ENCODE data around the gene NTNG1.
A peak's percentile ranks its signal among the peaks of the same experiment; 100 is the strongest.
"Not testable (repeated sequence)": the region's sequence is repeated elsewhere in the genome, so short reads cannot be mapped to it uniquely, and the experiment has no call there.

The NTNG1 gene

GRCh38 chr1:107140703-107141490 is at the start of gene NTNG1:
Gene NTNG1, plus strand, starts transcription at chr1:107141039.
- no peak for DNase-seq (ENCODE audit: low read depth)

DNA sequence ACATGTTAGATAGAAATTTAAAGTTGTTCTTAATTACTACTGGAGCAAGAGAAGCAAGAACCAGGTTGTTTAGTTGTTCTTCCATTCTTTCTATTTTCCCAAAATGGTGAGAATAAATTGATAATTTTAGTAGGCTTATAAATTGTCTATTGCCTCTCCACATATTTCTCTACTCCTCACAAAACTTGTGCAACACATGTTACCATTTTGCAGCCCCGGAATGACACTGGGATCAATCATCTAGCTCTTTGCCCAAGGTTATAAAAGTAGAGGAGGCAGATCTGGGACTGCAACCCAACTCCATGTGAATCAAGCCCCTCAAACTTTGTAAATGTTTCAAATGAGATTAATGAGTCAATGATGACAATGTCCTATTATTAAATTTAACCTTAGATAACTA is 49.4 kb upstream of the NTNG1 start:
- no peak for DNase-seq (ENCODE audit: low read depth)

DNA sequence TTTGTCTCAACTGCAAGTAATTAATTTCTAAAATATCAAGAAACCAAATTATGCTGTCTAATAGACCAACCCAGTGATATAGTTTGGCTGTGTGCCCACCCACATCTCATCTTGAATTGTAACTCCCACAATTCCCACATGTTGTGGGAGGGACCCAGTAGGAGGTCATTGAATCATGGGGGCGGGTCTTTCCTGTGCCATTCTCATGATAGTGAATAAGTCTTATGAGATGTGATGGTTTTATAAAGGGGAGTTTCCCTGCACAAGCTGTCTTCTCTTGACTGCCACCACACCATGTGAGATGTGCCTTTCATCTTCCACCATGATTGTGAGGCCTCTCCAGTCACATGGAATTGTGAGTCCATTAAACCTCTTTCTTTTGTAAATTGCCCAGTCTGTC is 47.4 kb upstream of the NTNG1 start:
- not testable (repeated sequence) for DNase-seq (ENCODE audit: low read depth)

DNA sequence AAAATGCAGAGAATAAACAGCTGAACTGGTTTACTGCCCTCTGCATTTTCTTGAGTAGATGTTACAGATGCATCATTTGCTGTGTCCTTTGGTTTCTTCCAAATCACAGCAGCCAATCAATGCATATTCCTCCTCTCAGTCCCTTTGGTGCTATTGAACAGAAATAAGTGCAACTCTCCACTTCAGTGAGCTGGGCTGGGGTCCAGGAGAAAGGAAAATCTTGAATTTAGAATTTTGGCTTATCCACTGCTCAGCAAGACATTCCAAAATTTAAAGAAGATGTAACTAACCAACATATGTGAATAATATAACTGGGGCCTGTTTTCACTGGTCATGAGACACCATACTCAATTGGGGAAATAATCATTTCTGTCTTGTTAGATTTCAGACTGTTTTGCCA is 45.2 kb upstream of the NTNG1 start:
- DNase-seq (ENCODE audit: low read depth): no peak

DNA sequence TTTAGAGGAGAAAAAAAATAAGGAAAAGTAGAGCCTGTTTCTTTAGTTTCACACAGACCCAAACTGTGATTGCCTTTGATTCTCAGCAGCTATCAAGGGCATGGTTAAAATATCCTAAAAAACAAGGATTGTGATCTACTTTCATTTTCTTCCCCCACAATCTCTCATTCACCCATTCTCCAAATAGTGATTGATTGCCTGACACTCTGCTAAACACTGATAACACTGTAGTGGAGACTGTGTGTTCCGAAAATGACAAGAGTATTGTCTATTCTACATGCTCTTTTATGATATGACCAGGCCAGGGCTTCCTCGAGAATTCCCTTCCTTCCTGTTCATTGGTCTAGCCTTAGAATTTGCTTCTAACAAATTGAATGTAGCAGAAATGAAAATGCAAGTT is 44.1 kb upstream of the NTNG1 start:
- DNase-seq (ENCODE audit: low read depth): no peak

- DNase-seq (ENCODE audit: low read depth): no peak
Measured at GRCh38 chr1:107098961-107099360, 41.9 kb upstream of the NTNG1 start.

DNA sequence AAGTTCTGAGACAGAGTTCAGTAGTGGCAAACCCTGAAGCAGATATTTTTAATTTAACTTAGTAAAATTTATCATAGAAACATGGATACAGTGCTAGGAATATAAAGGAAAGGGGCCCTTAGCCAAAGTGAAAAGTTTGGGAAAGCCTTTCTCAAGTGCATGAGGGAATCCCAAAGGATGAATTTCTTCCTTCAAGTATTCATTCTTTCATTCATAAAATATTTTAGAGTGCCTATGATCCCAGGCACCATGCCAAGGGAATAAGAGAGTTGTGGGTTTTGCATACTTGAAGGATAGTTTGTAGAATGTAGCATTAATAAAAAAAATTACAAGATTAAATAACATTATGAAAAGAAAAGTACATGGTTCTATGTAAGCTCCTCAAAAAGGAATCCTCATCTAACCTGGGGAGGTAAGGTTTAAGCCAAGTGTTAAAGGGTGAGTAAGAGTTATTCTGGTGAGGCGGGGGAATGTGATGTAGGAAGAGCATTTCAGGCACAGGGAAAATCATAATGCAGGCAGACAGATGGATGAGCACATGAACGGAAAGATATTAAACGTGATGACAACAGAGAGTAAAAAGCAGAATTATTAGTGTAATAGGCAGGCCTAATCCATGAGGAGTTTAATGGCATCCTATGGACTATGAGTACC is 40.4 kb upstream of the NTNG1 start:
- DNase-seq (ENCODE audit: low read depth): peak; percentile 1

- no peak for DNase-seq (ENCODE audit: low read depth)
Measured at GRCh38 chr1:107105914-107106313, 34.9 kb upstream of the NTNG1 start.

- no peak for DNase-seq (ENCODE audit: low read depth)
Measured at GRCh38 chr1:107110326-107110725, 30.5 kb upstream of the NTNG1 start.

DNA sequence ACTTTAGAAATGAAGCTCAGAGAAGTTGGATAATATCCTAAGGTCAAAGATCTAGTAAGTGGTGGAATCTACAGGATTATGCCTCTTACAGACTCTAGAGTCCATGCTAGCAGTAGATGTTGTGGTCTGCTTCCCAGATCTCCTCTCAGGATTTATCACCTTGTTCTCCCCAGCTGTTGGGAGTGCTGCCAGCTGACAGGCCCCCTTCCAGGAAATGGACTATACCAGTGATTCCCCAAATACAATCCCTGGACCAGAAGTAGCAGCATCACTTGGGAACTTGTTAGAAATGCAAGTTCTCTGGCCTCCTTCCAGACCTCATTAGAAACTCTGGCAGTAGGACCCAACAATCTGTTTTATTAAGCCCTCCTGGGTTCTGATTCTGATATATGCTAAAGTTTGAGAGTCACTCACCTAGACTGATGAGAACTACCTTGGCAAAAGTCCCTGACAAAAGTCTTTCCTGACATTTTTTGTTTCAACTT is 24.5 kb upstream of the NTNG1 start:
- DNase-seq (ENCODE audit: low read depth): no peak

GRCh38 chr1:107122225-107122624 is 18.6 kb upstream of the NTNG1 start:
- no peak for DNase-seq (ENCODE audit: low read depth)

DNA sequence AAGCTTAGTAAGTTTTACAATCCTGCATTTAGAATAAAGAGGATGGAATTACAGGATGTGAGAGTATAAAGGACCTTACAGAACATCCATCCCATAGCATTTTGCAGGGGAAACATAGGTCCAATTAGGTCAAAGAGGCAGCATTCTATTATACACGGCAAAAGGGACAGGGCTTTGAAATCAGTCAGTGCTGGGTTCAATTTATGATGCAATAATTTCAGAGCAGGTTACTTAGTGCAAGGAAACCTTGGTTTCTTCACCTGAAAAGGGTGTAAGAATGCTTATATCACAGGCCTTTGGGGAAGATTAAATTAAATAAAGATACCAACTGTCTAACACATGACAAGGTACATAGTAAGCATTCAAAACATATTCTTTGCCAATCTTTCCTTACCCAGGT is 17.1 kb upstream of the NTNG1 start:
- no peak for DNase-seq (ENCODE audit: low read depth)

GRCh38 chr1:107124694-107125093 is 16.1 kb upstream of the NTNG1 start:
- no peak for DNase-seq (ENCODE audit: low read depth)

DNA sequence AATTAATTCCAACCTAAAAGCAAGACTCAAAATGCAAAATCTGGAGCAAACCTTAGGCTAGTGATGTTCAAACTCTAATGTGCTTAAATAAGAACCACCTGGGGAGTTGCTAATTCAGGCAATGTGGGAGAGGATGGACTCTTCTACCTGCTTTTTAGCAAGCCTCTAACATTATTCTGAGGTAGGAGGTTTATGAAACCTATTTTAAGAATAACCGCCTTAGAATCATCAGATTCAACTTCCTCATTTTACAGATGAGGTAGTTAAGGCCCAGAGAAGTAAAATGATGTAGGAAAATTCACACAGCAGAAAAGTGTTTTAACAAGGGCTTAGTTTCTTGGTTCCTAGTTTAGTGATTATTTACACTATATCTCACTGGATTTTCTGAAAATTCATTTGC is 8.6 kb upstream of the NTNG1 start:
- no peak for DNase-seq (ENCODE audit: low read depth)

DNA sequence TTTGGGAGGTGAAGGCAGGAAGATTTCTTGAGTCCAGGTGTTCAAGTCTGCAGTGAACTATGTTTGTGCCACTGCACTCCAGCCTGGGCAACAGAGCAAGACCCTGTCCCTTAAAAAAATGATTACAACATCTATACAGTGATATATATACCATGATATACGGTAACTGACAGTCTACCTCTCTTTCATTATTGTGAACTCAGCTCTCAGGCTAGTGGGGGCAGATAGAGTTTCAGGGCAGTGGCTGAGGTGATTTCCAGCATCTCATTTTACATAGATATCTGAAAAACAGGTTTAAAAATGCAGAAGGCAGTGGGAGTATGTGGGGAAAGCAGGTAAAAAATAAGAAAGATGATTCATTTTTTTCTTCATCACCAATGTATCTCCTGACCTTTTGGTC is 8.1 kb upstream of the NTNG1 start:
- DNase-seq (ENCODE audit: low read depth): no peak

DNA sequence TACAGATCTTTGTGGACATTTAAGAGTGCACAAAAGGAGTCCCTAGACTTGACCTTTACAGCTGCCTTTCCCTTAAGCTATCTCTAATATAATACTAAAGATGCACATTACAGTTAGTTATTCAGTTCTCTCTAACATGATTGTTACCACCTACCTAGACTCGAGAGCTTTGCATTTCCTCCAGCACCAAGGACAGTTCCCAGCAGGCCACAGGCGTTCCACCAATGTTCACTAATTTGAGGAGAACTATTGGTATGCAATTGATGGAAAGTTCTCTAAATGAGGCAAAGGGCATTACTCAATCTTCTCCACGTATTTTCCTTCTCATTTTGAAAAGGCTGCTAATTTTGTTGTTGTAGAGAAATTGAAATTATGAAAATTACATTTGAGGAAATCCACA is 5.4 kb upstream of the NTNG1 start:
- no peak for DNase-seq (ENCODE audit: low read depth)

GRCh38 chr1:107138166-107138565 is 2.7 kb upstream of the NTNG1 start:
- DNase-seq (ENCODE audit: low read depth): no peak

- no peak for DNase-seq (ENCODE audit: low read depth)
Measured at GRCh38 chr1:107138767-107139445, 1.9 kb upstream of the NTNG1 start.

DNA sequence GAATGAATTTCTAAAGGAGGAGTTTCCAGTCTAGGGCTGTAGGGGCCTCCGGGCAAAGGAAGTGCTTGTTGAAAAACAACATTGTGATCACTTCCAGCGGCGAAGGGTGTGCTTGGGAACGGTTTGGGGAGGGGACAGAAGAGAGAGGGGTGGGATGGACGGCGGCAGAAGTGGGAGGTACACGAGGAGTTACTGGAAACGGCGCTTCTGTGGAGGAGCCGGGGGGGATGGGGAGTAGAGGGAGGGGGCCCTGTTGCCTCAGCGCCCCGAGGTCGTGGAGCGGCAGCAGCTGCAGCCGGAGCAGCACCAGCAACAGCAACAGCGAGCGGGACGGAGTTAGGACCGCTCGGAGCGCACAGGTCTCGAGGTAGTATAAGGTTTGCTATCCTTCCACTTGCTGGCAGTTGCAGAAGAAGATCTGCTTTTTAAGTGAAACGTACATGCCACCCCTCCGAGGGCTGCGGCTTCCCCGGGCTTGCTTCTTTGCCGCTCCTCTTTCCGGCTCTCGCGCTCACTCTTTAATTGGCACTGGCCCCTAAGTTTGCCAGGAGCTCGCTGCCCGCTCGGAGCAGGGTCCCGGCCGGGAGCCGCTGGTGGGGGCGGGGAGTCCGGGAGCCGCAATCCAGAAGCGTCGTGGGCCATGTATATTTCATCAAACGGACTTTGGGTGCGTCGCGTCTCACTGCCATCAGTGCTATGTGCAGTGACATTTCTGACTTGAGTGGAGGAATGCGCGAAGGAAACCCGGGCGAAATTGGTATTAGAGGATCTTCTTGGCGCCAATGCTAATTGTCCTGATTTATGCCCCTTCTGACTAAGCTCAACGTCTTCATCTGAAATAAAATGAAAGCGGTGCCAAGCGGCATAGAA is 771 bp upstream of the NTNG1 start:
- no peak for DNase-seq (ENCODE audit: low read depth)

DNA sequence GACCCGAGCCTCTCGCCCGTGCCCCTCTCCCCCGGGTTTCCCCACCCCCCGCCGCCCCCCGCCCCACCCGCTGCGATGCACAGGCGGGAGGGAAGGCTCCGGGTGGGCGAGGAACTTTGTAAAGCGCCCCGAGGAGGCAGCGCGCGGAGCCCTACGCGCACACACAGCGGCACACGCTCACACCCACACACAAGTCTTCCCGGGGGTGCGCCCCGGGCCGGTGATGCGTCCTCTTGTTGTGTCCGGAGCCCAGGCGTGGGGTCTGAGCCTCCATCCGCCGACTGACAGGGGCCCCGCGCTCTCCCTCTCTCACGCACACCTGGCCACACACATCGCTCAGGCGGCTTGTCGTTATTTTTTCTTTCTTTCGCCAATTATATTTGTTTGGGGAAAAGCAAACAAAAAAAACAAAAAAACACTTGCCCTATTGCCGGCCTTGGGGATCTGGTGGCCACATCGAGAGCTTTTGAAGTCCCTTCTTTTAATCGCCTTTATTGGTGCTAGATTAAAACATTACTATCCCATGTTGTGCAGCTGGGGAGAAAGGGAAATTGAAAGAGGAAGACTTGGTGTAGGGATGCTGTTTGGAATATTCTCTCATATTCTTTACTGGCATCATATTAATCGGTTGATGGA is 770 bp downstream of the NTNG1 start:
- DNase-seq (ENCODE audit: low read depth): no peak

DNA sequence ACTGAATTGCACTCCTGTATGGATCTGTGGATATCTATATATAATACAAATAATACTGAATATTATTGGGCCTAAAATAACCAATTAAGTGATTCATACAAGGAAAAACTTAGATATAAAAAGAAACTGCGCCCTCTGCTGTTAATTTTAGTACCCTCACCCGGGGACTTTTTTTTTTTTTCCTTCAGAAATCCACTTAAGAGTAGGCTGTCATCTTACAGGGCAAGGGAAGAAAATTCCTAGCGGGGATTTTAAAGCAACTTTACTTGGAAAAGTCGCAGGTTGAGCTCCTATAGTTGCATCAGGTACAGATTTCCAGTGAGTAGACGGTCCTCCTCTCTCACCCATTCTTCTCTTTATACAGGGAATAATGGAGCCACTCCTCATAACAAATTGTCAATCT is 1.3 kb downstream of the NTNG1 start:
- DNase-seq (ENCODE audit: low read depth): no peak

- no peak for DNase-seq (ENCODE audit: low read depth)
Measured at GRCh38 chr1:107142666-107143065, 1.8 kb downstream of the NTNG1 start.

All from non-pigmented ciliary epithelial cell (primary cell).